Keratinocyte (primary cell): ENCODE results near the gene CUBN. TPM values are rescaled to one million over a fixed set of nuclear protein-coding genes. Genes with fewer than 3 reads are reported as not detected.

Experiments used
- DNase-seq: peaks from one replicate; pipeline ENCODE4 v3.0.0-alpha.2; 2011; ENCODE audit warnings: low read depth, missing footprints, low spot score
- FAIRE-seq: peaks from 2 replicates; lab custom pipeline; 2011; peaks lifted over from hg19 to GRCh38; lab: Jason Lieb, UNC
- H2AFZ ChIP-seq: 2 replicates; pipeline ENCODE4 v1.6.0; 2012; ENCODE audit warnings: low read length, control low read depth, inconsistent platforms; ENCODE audit not compliant: control insufficient read depth
- H3K27ac ChIP-seq: 2 replicates; pipeline ENCODE4 v1.5.1; 2011; ENCODE audit warnings: low read length; ENCODE audit not compliant: control insufficient read depth, insufficient read depth
- H3K27me3 ChIP-seq: 3 replicates; pipeline ENCODE4 v1.6.0; 2011; ENCODE audit warnings: low read length; ENCODE audit not compliant: control insufficient read depth, insufficient read depth; ENCODE audit errors: extremely low read depth
- H3K36me3 ChIP-seq, 2 experiments: 2 replicates in 1 of 2; 3 replicates in 1 of 2; pipeline ENCODE4 v1.5.1; 2011; ENCODE audit warnings: low read length in 2 of 2, mild to moderate bottlenecking in 1 of 2; ENCODE audit not compliant: control insufficient read depth in 2 of 2, insufficient read depth in 2 of 2; ENCODE audit errors: extremely low read depth in 1 of 2
- H3K4me1 ChIP-seq: 3 replicates; pipeline ENCODE4 v1.5.1; 2011; ENCODE audit warnings: low read length; ENCODE audit not compliant: control insufficient read depth, insufficient read depth; ENCODE audit errors: extremely low read depth
- H3K4me2 ChIP-seq: 3 replicates; pipeline ENCODE4 v1.6.0; 2011; ENCODE audit warnings: low read depth, low read length; ENCODE audit not compliant: control insufficient read depth, insufficient read depth; ENCODE audit errors: extremely low read depth
- H3K4me3 ChIP-seq, 3 experiments: fragments of 200-600 bp in 1 of 3; sonication (generic) in 1 of 3; 2 replicates in 2 of 3; 3 replicates in 1 of 3; pipeline ENCODE4 v1.5.1; 2011 to 2016; ENCODE audit warnings: low read length in 3 of 3, mild to moderate bottlenecking in 3 of 3, control low read depth in 2 of 3, inconsistent platforms in 1 of 3, low read depth in 1 of 3, mixed read lengths in 1 of 3, mixed run types in 1 of 3, moderate library complexity in 1 of 3; ENCODE audit not compliant: control insufficient read depth in 2 of 3, insufficient read depth in 2 of 3; ENCODE audit errors: extremely low read depth in 1 of 3
- H3K79me2 ChIP-seq: 2 replicates; pipeline ENCODE4 v1.6.0; 2012; ENCODE audit warnings: low read length; ENCODE audit not compliant: control insufficient read depth, insufficient read depth
- H3K9ac ChIP-seq: 3 replicates; pipeline ENCODE4 v1.6.0; 2011; ENCODE audit warnings: low read length; ENCODE audit not compliant: control insufficient read depth, insufficient read depth; ENCODE audit errors: extremely low read depth
- H3K9me1 ChIP-seq: 3 replicates; pipeline ENCODE4 v1.6.0; 2011; ENCODE audit warnings: low read length; ENCODE audit not compliant: control insufficient read depth, insufficient read depth; ENCODE audit errors: extremely low read depth
- H3K9me3 ChIP-seq: 2 replicates; pipeline ENCODE4 v1.5.1; 2012; ENCODE audit warnings: low read depth, low read length; ENCODE audit not compliant: control insufficient read depth
- H4K20me1 ChIP-seq: 3 replicates; pipeline ENCODE4 v1.6.0; 2011; ENCODE audit warnings: low read length; ENCODE audit not compliant: control insufficient read depth, insufficient read depth; ENCODE audit errors: extremely low read depth
- EZH2 ChIP-seq: IDR thresholded peaks from one replicate; pipeline ENCODE4 v1.6.1; 2012; ENCODE audit warnings: inconsistent platforms, mild to moderate bottlenecking, low read length, moderate library complexity
- dilution Hi-C: fragments of 300-500 bp; cut with MboI; formaldehyde crosslinking; loops from one replicate; pipeline ENCODE4 v1.7.0; 2020; ENCODE audit warnings: low sequenced_read_pairs; ENCODE audit not compliant: extremely low pct_ligation_motif_present
- polyA plus RNA-seq, 5 experiments: library from polyadenylated mRNA; depleted of rRNA in 3 of 5; stranded (reverse) in 3 of 5; stranded (forward) in 1 of 5; unstranded in 1 of 5; fragments of >200 nt; gene quantifications; 1 replicate in 1 of 5; 2 replicates in 3 of 5; 3 replicates in 1 of 5; pipeline versions ENCODE4 v1.2.1 to v1.2.3, GENCODE V29; 2011 to 2012; ENCODE audit warnings: missing spikeins in 2 of 5, low read depth in 1 of 5, low replicate concordance in 1 of 5
- TF ChIP-seq, protein P1 (sequence below), 3 experiments: IDR thresholded peaks in 1 of 3; conservative IDR thresholded peaks in 1 of 3; optimal IDR thresholded peaks in 1 of 3; 2 replicates in 2 of 3; 3 replicates in 1 of 3; pipeline versions ENCODE3 to v1.5.1; 2011; ENCODE audit warnings: low read length in 3 of 3, mild to moderate bottlenecking in 3 of 3, moderate library complexity in 2 of 3, control low read depth in 1 of 3, inconsistent platforms in 1 of 3; ENCODE audit not compliant: insufficient read depth in 2 of 3; ENCODE audit errors: extremely low read depth in 1 of 3

The CUBN gene
- polyA plus RNA-seq, 1 donor (not counting 4 experiments of a cell fraction or from before 2014, with no cell fraction given) = 0.07 TPM

DNA sequence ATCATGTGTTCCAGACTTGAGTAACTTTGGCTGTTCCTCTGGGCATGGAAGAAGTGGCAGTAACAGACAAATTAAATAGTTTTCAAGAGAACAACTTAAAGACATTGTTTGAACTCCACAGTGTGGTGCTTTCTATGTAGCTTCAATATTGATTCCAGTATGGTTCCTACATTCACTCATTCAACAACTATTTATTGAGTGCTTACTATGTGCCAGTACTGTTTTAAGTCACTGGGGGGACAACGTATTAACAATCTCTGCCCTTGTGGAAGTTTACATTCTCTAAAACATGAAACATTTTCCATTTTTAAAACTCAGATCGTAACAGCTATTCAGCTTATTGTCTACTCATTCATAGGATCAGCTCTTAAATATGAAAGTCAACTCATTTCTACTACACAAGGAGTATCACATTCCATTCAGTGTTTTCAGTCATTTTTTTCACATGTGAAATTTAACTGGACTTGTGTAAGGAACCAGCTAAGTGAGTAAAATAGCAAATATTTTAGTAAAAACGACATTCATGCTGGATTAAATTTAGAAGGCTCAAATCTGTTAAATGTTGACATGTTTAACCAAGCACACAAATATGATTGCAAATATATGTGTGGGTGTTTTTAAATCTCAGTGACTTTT lies 13.6 kb upstream of the CUBN start:
- DNase-seq (no peak), FAIRE-seq (no peak)
- dilution Hi-C loops = loop anchor here (10.0 kb wide), 1 partner anchor 288 kb away; no protein-coding TSS in a partner anchor
- Histone ChIP-seq H3K4me2 (no peak overlapping the region), H3K79me2 (no peaks in the 10 kb centered on the region), H3K27me3 (no peaks in the 10 kb centered on the region), H3K4me1 (no peaks in the 10 kb centered on the region), H3K4me3 (no peak overlapping the region), H3K36me3 (no peaks in the 10 kb centered on the region), H2AFZ (no peak overlapping the region), H3K9me3 (no peaks in the 10 kb centered on the region), H4K20me1 (no peaks in the 10 kb centered on the region), H3K9me1 (no peaks in the 10 kb centered on the region), H3K9ac (no peak overlapping the region), H3K27ac (no peak overlapping the region)
- no peak for TF ChIP-seq EZH2
- TF ChIP-seq, protein P1, sequence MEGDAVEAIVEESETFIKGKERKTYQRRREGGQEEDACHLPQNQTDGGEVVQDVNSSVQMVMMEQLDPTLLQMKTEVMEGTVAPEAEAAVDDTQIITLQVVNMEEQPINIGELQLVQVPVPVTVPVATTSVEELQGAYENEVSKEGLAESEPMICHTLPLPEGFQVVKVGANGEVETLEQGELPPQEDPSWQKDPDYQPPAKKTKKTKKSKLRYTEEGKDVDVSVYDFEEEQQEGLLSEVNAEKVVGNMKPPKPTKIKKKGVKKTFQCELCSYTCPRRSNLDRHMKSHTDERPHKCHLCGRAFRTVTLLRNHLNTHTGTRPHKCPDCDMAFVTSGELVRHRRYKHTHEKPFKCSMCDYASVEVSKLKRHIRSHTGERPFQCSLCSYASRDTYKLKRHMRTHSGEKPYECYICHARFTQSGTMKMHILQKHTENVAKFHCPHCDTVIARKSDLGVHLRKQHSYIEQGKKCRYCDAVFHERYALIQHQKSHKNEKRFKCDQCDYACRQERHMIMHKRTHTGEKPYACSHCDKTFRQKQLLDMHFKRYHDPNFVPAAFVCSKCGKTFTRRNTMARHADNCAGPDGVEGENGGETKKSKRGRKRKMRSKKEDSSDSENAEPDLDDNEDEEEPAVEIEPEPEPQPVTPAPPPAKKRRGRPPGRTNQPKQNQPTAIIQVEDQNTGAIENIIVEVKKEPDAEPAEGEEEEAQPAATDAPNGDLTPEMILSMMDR (optimal IDR thresholded peaks at IDR 0.05 in 1 of 3, IDR thresholded peaks at IDR 0.05 in 1 of 3, conservative IDR thresholded peaks at IDR 0.05 in 1 of 3; ENCODE audit: extremely low read depth in 1 of 3, insufficient read depth in 2 of 3, low read length in 3 of 3) = no peak

DNA sequence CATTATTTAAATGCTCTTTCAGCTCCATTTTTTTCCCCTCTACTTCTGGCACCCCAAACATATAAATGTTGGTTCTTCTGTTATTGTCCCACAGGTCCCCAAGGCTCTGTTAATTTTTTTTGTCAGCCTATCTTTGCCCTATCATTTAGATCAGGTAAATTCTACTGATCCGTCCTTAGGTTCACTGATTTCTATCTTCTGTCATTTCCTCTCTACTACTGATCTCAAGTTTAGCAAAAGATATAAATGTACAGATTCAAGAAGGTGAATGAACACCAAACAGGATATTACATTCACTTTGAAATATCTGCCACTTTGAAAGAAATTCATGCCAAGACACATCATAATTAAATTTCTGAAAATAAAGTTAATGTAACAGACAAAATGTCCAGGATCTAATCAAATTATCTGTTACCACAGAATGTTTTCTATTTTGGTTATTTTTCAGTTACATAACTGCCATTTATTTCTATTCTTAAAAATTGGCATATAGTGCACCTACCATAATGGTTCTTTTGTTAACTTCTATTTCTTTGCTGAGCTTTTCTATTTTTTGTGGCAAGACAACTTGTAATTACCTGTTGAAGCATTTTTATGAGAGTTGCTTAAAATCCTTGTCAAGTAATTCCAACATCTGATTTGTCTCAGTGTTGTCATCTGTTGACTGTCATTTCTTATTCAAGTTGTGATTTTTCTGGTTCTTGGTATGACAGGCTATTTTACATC lies 12.1 kb upstream of the CUBN start:
- dilution Hi-C loops = loop anchor here (10.0 kb wide), 1 partner anchor 287 kb away; no protein-coding TSS in a partner anchor
- no peak overlapping the region for H3K4me3 ChIP-seq
- no peak overlapping the region for H2AFZ ChIP-seq
- H3K9me1 ChIP-seq = no peaks in the 10 kb centered on the region
- no peaks in the 10 kb centered on the region for H3K9me3 ChIP-seq
- no peak for DNase-seq
- H4K20me1 ChIP-seq = no peaks in the 10 kb centered on the region
- no peaks in the 10 kb centered on the region for H3K4me1 ChIP-seq
- no peak overlapping the region for H3K27ac ChIP-seq
- no peaks in the 10 kb centered on the region for H3K36me3 ChIP-seq
- H3K4me2 ChIP-seq = no peak overlapping the region
- H3K27me3 ChIP-seq = no peaks in the 10 kb centered on the region
- H3K9ac ChIP-seq = no peak overlapping the region
- TF ChIP-seq, protein P1 (optimal IDR thresholded peaks at IDR 0.05 in 1 of 3, IDR thresholded peaks at IDR 0.05 in 1 of 3, conservative IDR thresholded peaks at IDR 0.05 in 1 of 3; ENCODE audit: extremely low read depth in 1 of 3, insufficient read depth in 2 of 3, low read length in 3 of 3) = no peak
- no peak for TF ChIP-seq EZH2
- FAIRE-seq = no peak
- no peaks in the 10 kb centered on the region for H3K79me2 ChIP-seq
